DND-41 (cell line): ENCODE data around the gene BDH2.

Experiments
- ATAC-seq: fragments of 200-7000 bp; cut with Tn5 transposase; 3 replicates; pipeline ENCODE4 v1.9.1; 2021; ENCODE audit warnings: low read depth; ENCODE audit not compliant: insufficient read depth
- DNase-seq: peaks from one replicate; pipeline ENCODE4 v3.0.0-alpha.2; 2020
- H2AFZ ChIP-seq: 2 replicates; pipeline ENCODE4 v1.6.0; 2012; ENCODE audit warnings: low read depth, low read length
- H3K27ac ChIP-seq: 2 replicates; pipeline ENCODE4 v1.5.1; 2012; ENCODE audit warnings: low read length, inconsistent platforms
- H3K27me3 ChIP-seq: fragments of 200-600 bp; sonication (generic); 2 replicates; pipeline ENCODE4 v1.6.0; 2012; ENCODE audit warnings: low read length, mild to moderate bottlenecking, inconsistent platforms; ENCODE audit not compliant: insufficient read depth, poor library complexity
- H3K36me3 ChIP-seq: 2 replicates; pipeline ENCODE4 v1.5.1; 2012; ENCODE audit warnings: low read length, inconsistent platforms; ENCODE audit not compliant: insufficient read depth
- H3K4me1 ChIP-seq: 2 replicates; pipeline ENCODE4 v1.5.1; 2012; ENCODE audit warnings: mild to moderate bottlenecking, low read length; ENCODE audit not compliant: insufficient read depth
- H3K4me2 ChIP-seq: 2 replicates; pipeline ENCODE4 v1.6.0; 2012; ENCODE audit warnings: mild to moderate bottlenecking, moderate library complexity, low read length, inconsistent platforms; ENCODE audit not compliant: insufficient read depth
- H3K4me3 ChIP-seq, 2 experiments: fragments of 200-600 bp in 1 of 2; shearing (Covaris generic) in 1 of 2; 2 replicates each; pipeline ENCODE4 v1.5.1; 2012 to 2016; ENCODE audit warnings: inconsistent platforms in 2 of 2, low read length in 2 of 2, mild to moderate bottlenecking in 2 of 2, low read depth in 1 of 2, moderate library complexity in 1 of 2
- H3K79me2 ChIP-seq: 2 replicates; pipeline ENCODE4 v1.6.0; 2012; ENCODE audit warnings: low read length, inconsistent platforms; ENCODE audit not compliant: insufficient read depth
- H3K9ac ChIP-seq: 2 replicates; pipeline ENCODE4 v1.6.0; 2012; ENCODE audit warnings: low read depth, mild to moderate bottlenecking, inconsistent platforms, low read length, moderate library complexity
- H3K9me3 ChIP-seq: 2 replicates; pipeline ENCODE4 v1.5.1; 2012; ENCODE audit warnings: low read length, moderate library complexity, mild to moderate bottlenecking, inconsistent platforms; ENCODE audit not compliant: insufficient read depth, severe bottlenecking
- H4K20me1 ChIP-seq: 2 replicates; pipeline ENCODE4 v1.6.0; 2012; ENCODE audit warnings: low read length; ENCODE audit not compliant: insufficient read depth
- EZH2 ChIP-seq: IDR thresholded peaks from 3 replicates; pipeline ENCODE4 v1.6.1; 2012; ENCODE audit warnings: borderline replicate concordance, low read depth, mild to moderate bottlenecking, moderate library complexity, low read length, inconsistent platforms; ENCODE audit not compliant: severe bottlenecking
- TF ChIP-seq, protein P1 (sequence below): IDR thresholded peaks from 2 replicates; pipeline ENCODE4 v1.5.1; 2012; ENCODE audit warnings: borderline replicate concordance, low read length, moderate library complexity, mild to moderate bottlenecking; ENCODE audit not compliant: poor library complexity, severe bottlenecking; ENCODE audit errors: extremely low read depth

Gene BDH2

GRCh38 chr4:103111598-103111997, 12.0 kb upstream of the BDH2 start:
- Histone ChIP-seq H4K20me1 (no peaks in the 10 kb centered on the region), H3K4me1 (no peaks in the 10 kb centered on the region), H3K79me2 (no peaks in the 10 kb centered on the region), H3K36me3 (peaks cover 70% of the 10 kb centered on the region), H2AFZ (no peak overlapping the region), H3K4me3 (no peak overlapping the region), H3K9me3 (no peaks in the 10 kb centered on the region), H3K9ac (no peak overlapping the region), H3K27me3 (no peaks in the 10 kb centered on the region), H3K4me2 (no peak overlapping the region), H3K27ac (no peak overlapping the region)
- ATAC-seq (no peak), DNase-seq (no peak)
- TF ChIP-seq EZH2 = no peak
- TF ChIP-seq, protein P1, sequence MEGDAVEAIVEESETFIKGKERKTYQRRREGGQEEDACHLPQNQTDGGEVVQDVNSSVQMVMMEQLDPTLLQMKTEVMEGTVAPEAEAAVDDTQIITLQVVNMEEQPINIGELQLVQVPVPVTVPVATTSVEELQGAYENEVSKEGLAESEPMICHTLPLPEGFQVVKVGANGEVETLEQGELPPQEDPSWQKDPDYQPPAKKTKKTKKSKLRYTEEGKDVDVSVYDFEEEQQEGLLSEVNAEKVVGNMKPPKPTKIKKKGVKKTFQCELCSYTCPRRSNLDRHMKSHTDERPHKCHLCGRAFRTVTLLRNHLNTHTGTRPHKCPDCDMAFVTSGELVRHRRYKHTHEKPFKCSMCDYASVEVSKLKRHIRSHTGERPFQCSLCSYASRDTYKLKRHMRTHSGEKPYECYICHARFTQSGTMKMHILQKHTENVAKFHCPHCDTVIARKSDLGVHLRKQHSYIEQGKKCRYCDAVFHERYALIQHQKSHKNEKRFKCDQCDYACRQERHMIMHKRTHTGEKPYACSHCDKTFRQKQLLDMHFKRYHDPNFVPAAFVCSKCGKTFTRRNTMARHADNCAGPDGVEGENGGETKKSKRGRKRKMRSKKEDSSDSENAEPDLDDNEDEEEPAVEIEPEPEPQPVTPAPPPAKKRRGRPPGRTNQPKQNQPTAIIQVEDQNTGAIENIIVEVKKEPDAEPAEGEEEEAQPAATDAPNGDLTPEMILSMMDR = no peak

DNA sequence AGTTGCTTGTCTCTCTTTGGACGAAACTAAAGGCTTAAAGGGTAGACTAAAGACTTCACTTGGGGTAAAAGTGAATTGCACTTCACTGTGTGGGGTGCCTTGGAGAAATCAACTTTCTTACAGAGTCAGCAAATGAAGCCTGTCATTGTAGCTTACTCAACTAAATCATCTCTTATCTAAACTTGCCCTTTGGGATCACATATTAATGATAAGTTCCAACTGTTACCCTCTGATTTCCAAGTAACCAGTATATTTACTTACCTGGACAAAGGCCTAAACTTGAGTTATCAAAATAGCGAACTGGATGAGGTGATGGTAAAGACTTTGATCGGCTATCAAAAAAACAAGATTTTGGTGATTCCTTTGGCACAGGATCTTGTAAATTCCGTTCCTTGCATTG, 8.9 kb upstream of the BDH2 start:
- peaks cover 56% of the 10 kb centered on the region for H3K36me3 ChIP-seq

DNA sequence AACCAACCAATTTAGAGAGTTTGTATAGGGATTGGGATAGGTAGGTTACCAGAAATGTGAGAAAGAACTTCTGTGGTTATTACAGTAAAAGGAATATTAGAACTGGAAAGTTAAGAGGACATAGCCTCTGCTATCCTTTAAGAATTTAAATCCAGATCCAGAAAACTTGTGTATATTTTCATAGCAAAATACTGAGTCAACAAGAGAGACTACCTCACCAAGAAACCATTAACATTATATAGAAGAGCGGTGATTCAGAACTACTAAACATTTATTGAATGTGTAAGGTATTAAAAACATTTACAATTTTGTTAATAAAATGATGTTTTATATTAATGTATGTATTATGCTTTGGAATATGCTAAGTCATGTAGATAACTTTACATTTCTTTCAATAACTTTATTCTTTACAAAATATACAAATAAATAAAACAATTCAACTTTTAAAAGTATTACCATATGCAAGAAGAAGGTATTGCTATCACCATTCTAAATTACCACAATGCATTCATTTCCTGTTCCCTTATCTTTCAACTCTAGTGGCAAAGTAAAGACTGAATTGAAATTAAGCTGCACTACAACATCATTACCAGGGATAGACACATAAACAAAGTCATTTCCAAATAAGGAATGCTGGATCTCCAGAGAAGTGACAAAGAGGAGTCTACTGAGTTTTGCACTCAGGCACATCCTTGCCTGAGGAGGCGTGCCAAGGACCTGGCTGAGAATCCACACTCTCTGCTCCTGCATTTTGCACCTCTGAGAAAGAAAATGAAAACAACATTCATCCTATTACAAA, 6.1 kb upstream of the BDH2 start:
- no peaks in the 10 kb centered on the region for H3K27me3 ChIP-seq
- H3K9me3 ChIP-seq = no peaks in the 10 kb centered on the region
- peaks cover 44% of the 10 kb centered on the region for H3K36me3 ChIP-seq
- H3K4me2 ChIP-seq = no peak overlapping the region
- no peaks in the 10 kb centered on the region for H4K20me1 ChIP-seq
- DNase-seq (no peak), ATAC-seq (no peak)
- no peak overlapping the region for H3K9ac ChIP-seq
- H3K79me2 ChIP-seq = no peaks in the 10 kb centered on the region
- H3K4me1 ChIP-seq = no peaks in the 10 kb centered on the region
- H3K4me3 ChIP-seq = no peak overlapping the region
- H2AFZ ChIP-seq = no peak overlapping the region
- TF ChIP-seq, protein P1 = no peak
- no peak for TF ChIP-seq EZH2
- no peak overlapping the region for H3K27ac ChIP-seq

More for the DNA sequence above, 8.9 kb upstream of the BDH2 start:
- no peak for TF ChIP-seq EZH2
- TF ChIP-seq, protein P1 = no peak
- DNase-seq = no peak
- no peak overlapping the region for H3K4me3 ChIP-seq
- H3K9ac ChIP-seq = no peak overlapping the region
- H3K27me3 ChIP-seq = no peaks in the 10 kb centered on the region
- H3K9me3 ChIP-seq = no peaks in the 10 kb centered on the region
- H3K4me1 ChIP-seq = no peaks in the 10 kb centered on the region
- no peaks in the 10 kb centered on the region for H4K20me1 ChIP-seq
- H2AFZ ChIP-seq = no peak overlapping the region
- H3K27ac ChIP-seq = no peak overlapping the region
- no peak overlapping the region for H3K4me2 ChIP-seq
- no peaks in the 10 kb centered on the region for H3K79me2 ChIP-seq
- ATAC-seq = no peak
